IMR-90 (cell line): ENCODE measurements around the gene CACNA2D3. TPM values are rescaled to one million over a fixed set of nuclear protein-coding genes. Genes with fewer than 3 reads are reported as not detected.

ENCODE experiments used
- ATAC-seq: fragments of 200-7000 bp; cut with Tn5 transposase; 2 replicates; pipeline ENCODE4 v1.9.1; 2020; ENCODE audit warnings: low read depth, mild to moderate bottlenecking, moderate library complexity
- BruUV-seq: library from RNA; stranded (reverse); fragments of 400-500 nt; replicated peaks from 2 replicates; lab custom pipeline; 2021; lab: Mats Ljungman, UMichigan
- CTCF ChIA-PET: fragments of 300-600 bp; formaldehyde crosslinking; extraction: SDS; loops from one replicate; lab custom pipeline; 2021; ENCODE audit warnings: antibody characterized with exemption; lab: Yijun Ruan, JAX
- POLR2A ChIA-PET: fragments of 300-600 bp; sonication (Branson Sonifier 250); formaldehyde crosslinking; loops from one replicate; lab custom pipeline; 2022; ENCODE audit warnings: antibody characterized with exemption; ENCODE audit not compliant: unreplicated experiment; lab: Charles Lee
- DNase-seq: peaks from one replicate; pipeline ENCODE4 v3.0.0; 2013
- H2AFZ ChIP-seq: replicated peaks from 2 replicates; pipeline ENCODE3; 2013; ENCODE audit warnings: low read length, mild to moderate bottlenecking; ENCODE audit not compliant: poor library complexity
- H2AK5ac ChIP-seq: 2 replicates; pipeline ENCODE4 v1.6.1; 2013; ENCODE audit warnings: low read depth, low read length, inconsistent platforms
- H2AK9ac ChIP-seq: replicated peaks from 2 replicates; pipeline ENCODE3; 2013; ENCODE audit warnings: mild to moderate bottlenecking, low read depth, low read length, moderate library complexity; ENCODE audit not compliant: poor library complexity
- H2BK120ac ChIP-seq: 2 replicates; pipeline ENCODE4 v1.6.1; 2013; ENCODE audit warnings: low read depth, low read length, inconsistent platforms
- H2BK15ac ChIP-seq: 3 replicates; pipeline ENCODE4 v1.6.1; 2013; ENCODE audit warnings: low read depth, low read length, inconsistent platforms
- H2BK20ac ChIP-seq: 2 replicates; pipeline ENCODE4 v1.6.1; 2013; ENCODE audit warnings: low read depth, mild to moderate bottlenecking, inconsistent platforms, low read length, moderate library complexity
- H2BK5ac ChIP-seq: 2 replicates; pipeline ENCODE4 v1.6.1; 2013; ENCODE audit warnings: mild to moderate bottlenecking, low read depth, low read length, inconsistent platforms; ENCODE audit not compliant: poor library complexity, severe bottlenecking
- H3K14ac ChIP-seq: replicated peaks from 2 replicates; pipeline ENCODE4 v1.6.1; 2013; ENCODE audit warnings: low read depth, low read length, inconsistent platforms
- H3K18ac ChIP-seq: 2 replicates; pipeline ENCODE4 v1.6.1; 2013; ENCODE audit warnings: low read depth, low read length, control low read depth
- H3K23ac ChIP-seq: 2 replicates; pipeline ENCODE4 v1.6.1; 2013; ENCODE audit warnings: low read depth, low read length, inconsistent platforms
- H3K27ac ChIP-seq: 2 replicates; pipeline ENCODE4 v1.5.1; 2013; ENCODE audit warnings: mild to moderate bottlenecking, control low read depth, low read length; ENCODE audit not compliant: insufficient read depth
- H3K27me3 ChIP-seq: 2 replicates; pipeline ENCODE4 v1.6.1; 2013; ENCODE audit warnings: low read length; ENCODE audit not compliant: control insufficient read depth, insufficient read depth
- H3K36me3 ChIP-seq: 2 replicates; pipeline ENCODE4 v1.6.1; 2013; ENCODE audit warnings: low read length, mixed read lengths; ENCODE audit not compliant: control insufficient read depth, insufficient read depth
- H3K4ac ChIP-seq: 2 replicates; pipeline ENCODE4 v1.6.1; 2013; ENCODE audit warnings: low read depth, low read length, inconsistent platforms
- H3K4me1 ChIP-seq: 2 replicates; pipeline ENCODE4 v1.6.1; 2013; ENCODE audit warnings: low read length, mixed read lengths; ENCODE audit not compliant: control insufficient read depth, insufficient read depth
- H3K4me2 ChIP-seq: 2 replicates; pipeline ENCODE4 v1.6.1; 2013; ENCODE audit warnings: low read depth, mild to moderate bottlenecking, control low read depth, low read length, moderate library complexity
- H3K4me3 ChIP-seq: 2 replicates; pipeline ENCODE4 v1.5.1; 2013; ENCODE audit warnings: low read depth, mild to moderate bottlenecking, control low read depth, low read length, moderate library complexity; ENCODE audit not compliant: insufficient read depth
- H3K56ac ChIP-seq: 2 replicates; pipeline ENCODE4 v1.6.1; 2013; ENCODE audit warnings: low read length, inconsistent platforms; ENCODE audit not compliant: insufficient read depth; ENCODE audit errors: extremely low read depth
- H3K79me1 ChIP-seq, 2 experiments: 2 replicates each; pipeline ENCODE4 v1.6.1; 2013; ENCODE audit warnings: low read length in 2 of 2, inconsistent platforms in 1 of 2, low read depth in 1 of 2
- H3K9ac ChIP-seq: 2 replicates; pipeline ENCODE4 v1.6.1; 2013; ENCODE audit warnings: low read depth, low read length, control low read depth
- H3K9me1 ChIP-seq: 2 replicates; pipeline ENCODE4 v1.6.1; 2013; ENCODE audit warnings: low read length, inconsistent platforms; ENCODE audit not compliant: insufficient read depth
- H3K9me3 ChIP-seq: 2 replicates; pipeline ENCODE4 v1.6.1; 2013; ENCODE audit warnings: low read length; ENCODE audit not compliant: control insufficient read depth, insufficient read depth
- H4K20me1 ChIP-seq: 2 replicates; pipeline ENCODE4 v1.6.1; 2013; ENCODE audit warnings: low read length, inconsistent platforms; ENCODE audit not compliant: insufficient read depth
- H4K5ac ChIP-seq: 2 replicates; pipeline ENCODE4 v1.6.1; 2013; ENCODE audit warnings: mild to moderate bottlenecking, low read depth, low read length, control low read depth
- H4K8ac ChIP-seq, 2 experiments: 2 replicates each; pipeline ENCODE4 v1.6.1; 2013; ENCODE audit warnings: low read depth in 2 of 2, low read length in 2 of 2, control low read depth in 1 of 2, inconsistent platforms in 1 of 2
- H4K91ac ChIP-seq: 2 replicates; pipeline ENCODE4 v1.6.1; 2013; ENCODE audit warnings: low read depth, low read length, inconsistent platforms; ENCODE audit not compliant: insufficient read depth
- BHLHE40 ChIP-seq: fragments of 150-350 bp; IDR thresholded peaks from 2 replicates; pipeline ENCODE4 v1.6.1; 2016; ENCODE audit warnings: mild to moderate bottlenecking, low read depth, low read length
- CEBPB ChIP-seq: IDR thresholded peaks from 2 replicates; pipeline ENCODE4 v1.6.1; 2012; ENCODE audit warnings: low read depth, low read length, improper control_type of control experiment
- CHD1 ChIP-seq: IDR thresholded peaks from 2 replicates; pipeline ENCODE4 v1.6.1; 2012; ENCODE audit warnings: low read depth, low read length, improper control_type of control experiment
- CTCF ChIP-seq: conservative IDR thresholded peaks from 2 replicates; pipeline ENCODE4 v1.5.1; 2012; ENCODE audit warnings: mild to moderate bottlenecking, low read depth, low read length, improper control_type of control experiment
- ELK1 ChIP-seq: fragments of 150-350 bp; IDR thresholded peaks from 2 replicates; pipeline ENCODE4 v1.6.1; 2016; ENCODE audit warnings: low read depth, mild to moderate bottlenecking, low read length, moderate library complexity, borderline replicate concordance
- FOS ChIP-seq: fragments of 150-350 bp; IDR thresholded peaks from 2 replicates; pipeline ENCODE4 v1.6.1; 2016; ENCODE audit warnings: low read depth, low read length
- MAFK ChIP-seq: IDR thresholded peaks from 2 replicates; pipeline ENCODE4 v1.6.1; 2012; ENCODE audit warnings: low read depth, low read length, improper control_type of control experiment
- MAZ ChIP-seq: IDR thresholded peaks from 2 replicates; pipeline ENCODE4 v1.6.1; 2012; ENCODE audit warnings: low read depth, mild to moderate bottlenecking, low read length, improper control_type of control experiment, moderate library complexity, borderline replicate concordance
- MXI1 ChIP-seq: IDR thresholded peaks from 2 replicates; pipeline ENCODE4 v1.6.1; 2012; ENCODE audit warnings: low read depth, mild to moderate bottlenecking, low read length, moderate library complexity, borderline replicate concordance
- NFE2L2 ChIP-seq: fragments of 150-350 bp; IDR thresholded peaks from 2 replicates; pipeline ENCODE4 v1.6.1; 2016; ENCODE audit warnings: low read depth, mild to moderate bottlenecking, low read length
- POLR2A ChIP-seq: IDR thresholded peaks from 2 replicates; pipeline ENCODE4 v1.6.1; 2012; ENCODE audit warnings: mild to moderate bottlenecking, low read depth, low read length
- RAD21 ChIP-seq: IDR thresholded peaks from 2 replicates; pipeline ENCODE4 v1.6.1; 2012; ENCODE audit warnings: low read length, improper control_type of control experiment
- RCOR1 ChIP-seq: IDR thresholded peaks from 2 replicates; pipeline ENCODE4 v1.6.1; 2012; ENCODE audit warnings: mild to moderate bottlenecking, low read length, improper control_type of control experiment; ENCODE audit not compliant: insufficient replicate concordance
- RFX5 ChIP-seq: IDR thresholded peaks from 2 replicates; pipeline ENCODE4 v1.8.0; 2012; ENCODE audit warnings: low read depth, mild to moderate bottlenecking, low read length, moderate library complexity
- SMC3 ChIP-seq: fragments of 150-350 bp; IDR thresholded peaks from 2 replicates; pipeline ENCODE4 v1.6.1; 2016; ENCODE audit warnings: low read depth, mild to moderate bottlenecking, antibody characterized with exemption, low read length, moderate library complexity
- USF2 ChIP-seq: fragments of 150-350 bp; IDR thresholded peaks from 2 replicates; pipeline ENCODE4 v1.6.1; 2017; ENCODE audit warnings: mild to moderate bottlenecking, antibody characterized with exemption, low read length, low read depth
- WGBS, 2 experiments: methylation state at CpG; one replicate each; pipeline versions ENCODE4 v1.1.5 to v1.1.7; 2013; ENCODE audit warnings: missing lambda C conversion rate in 2 of 2; ENCODE audit not compliant: insufficient read length in 1 of 2; ENCODE audit errors: extremely low coverage in 2 of 2; 5-methylcytosine and 5-hydroxymethylcytosine counted together
- dilution Hi-C: fragments of 300-500 bp; cut with HindIII; formaldehyde crosslinking; loops from one replicate; pipeline ENCODE4 v1.14.3; 2018; ENCODE audit warnings: low sequenced_read_pairs; ENCODE audit not compliant: unreplicated experiment
- in situ Hi-C: fragments of 300-500 bp; cut with MboI; formaldehyde crosslinking; loops from 3 replicates; pipeline ENCODE4 v1.14.3; 2019; ENCODE audit warnings: low sequenced_read_pairs, inconsistent platforms, mixed read lengths
- intact Hi-C: fragments of 100-400 bp; cut with micrococcal nuclease; formaldehyde crosslinking; loops from 2 replicates; pipeline ENCODE4 v1.10.0; 2022
- polyA plus RNA-seq, 3 experiments: library from polyadenylated mRNA; depleted of rRNA; stranded (reverse); fragments of >200 nt; gene quantifications; 2 replicates each; pipeline ENCODE4 v1.2.3, GENCODE V29; 2012; ENCODE audit warnings: low replicate concordance in 1 of 3
- total RNA-seq: library from RNA; depleted of rRNA; stranded (reverse); fragments of >200 nt; gene quantifications from 2 replicates; pipeline ENCODE4 v1.2.3, GENCODE V29; 2012

The CACNA2D3 gene
- total and polyA plus RNA-seq, 2 of the 4 experiments (the other 2 are of a cell fraction) = 0.36 to 0.41 TPM

- Histone ChIP-seq H4K8ac (no peak overlapping the region), H4K91ac (no peak overlapping the region), H3K23ac (no peak overlapping the region), H3K27me3 (no peaks in the 10 kb centered on the region), H3K18ac (no peak overlapping the region), H3K9me1 (no peaks in the 10 kb centered on the region), H3K36me3 (no peaks in the 10 kb centered on the region), H3K9me3 (no peaks in the 10 kb centered on the region), H2AFZ (no peak overlapping the region), H3K4me3 (no peak overlapping the region), H3K4ac (no peak overlapping the region), H2BK5ac (no peak overlapping the region), H3K79me1 (no peaks in the 10 kb centered on the region), H3K14ac (no peak overlapping the region), H2BK120ac (no peak overlapping the region), H2AK9ac (no peak overlapping the region), H3K56ac (no peak overlapping the region), H3K9ac (no peak overlapping the region), H2BK15ac (no peak overlapping the region), H4K5ac (no peak overlapping the region), H4K20me1 (no peaks in the 10 kb centered on the region), H3K27ac (no peak overlapping the region), H2AK5ac (no peak overlapping the region), H3K4me2 (no peak overlapping the region), H2BK20ac (no peak overlapping the region), H3K4me1 (no peaks in the 10 kb centered on the region)
- ChIA-PET CTCF (no interaction called here), POLR2A (no interaction called here)
- dilution Hi-C loops (no loop called here), intact Hi-C loops (no loop called here), in situ Hi-C loops (no loop called here)
- no peak for DNase-seq
- 40% methylated on average over 1 of the region's 8 CpGs; no CpG with 5 or more reads in 1 of the 2 experiments for WGBS, 2 experiments
- TF ChIP-seq RAD21 (no peak), RFX5 (no peak), CTCF (no peak), NFE2L2 (no peak), MAZ (no peak), MAFK (no peak), CEBPB (no peak), POLR2A (no peak), FOS (no peak), USF2 (no peak), RCOR1 (no peak), MXI1 (no peak), BHLHE40 (no peak), CHD1 (no peak), ELK1 (no peak), SMC3 (no peak)
- ATAC-seq = no peak
- no TSS peak for BruUV-seq
Observed at GRCh38 chr3:54665016-54665600, 542.8 kb downstream of the CACNA2D3 start.
